Retinal pigment epithelial cell (primary cell): Measurements from ENCODE around the gene DNAH3.

ENCODE experiments used
- DNase-seq: peaks from one replicate; pipeline ENCODE4 v3.0.0-alpha.2; 2010; ENCODE audit warnings: low read depth
- H3K4me3 ChIP-seq: 2 replicates; pipeline ENCODE4 v1.5.1; 2011; ENCODE audit warnings: mild to moderate bottlenecking, low read length, control low read depth, moderate library complexity
- CTCF ChIP-seq: conservative IDR thresholded peaks from 2 replicates; pipeline ENCODE4 v1.5.1; 2011; ENCODE audit warnings: low read depth, low read length, control low read depth, inconsistent platforms

Gene DNAH3

GRCh38 chr16:21092951-21093350 is 57.7 kb downstream of the DNAH3 start:
- TF ChIP-seq CTCF, result no peak
- DNase-seq, result no peak
- H3K4me3 ChIP-seq, result no peak overlapping the region

GRCh38 chr16:21088646-21089538 is 61.8 kb downstream of the DNAH3 start:
- H3K4me3 ChIP-seq, result no peak overlapping the region
- DNase-seq, result no peak
- no peak for TF ChIP-seq CTCF

GRCh38 chr16:21088143-21088542 is 62.5 kb downstream of the DNAH3 start:
- H3K4me3 ChIP-seq, result no peak overlapping the region
- DNase-seq, result no peak
- TF ChIP-seq CTCF, result no peak

DNA sequence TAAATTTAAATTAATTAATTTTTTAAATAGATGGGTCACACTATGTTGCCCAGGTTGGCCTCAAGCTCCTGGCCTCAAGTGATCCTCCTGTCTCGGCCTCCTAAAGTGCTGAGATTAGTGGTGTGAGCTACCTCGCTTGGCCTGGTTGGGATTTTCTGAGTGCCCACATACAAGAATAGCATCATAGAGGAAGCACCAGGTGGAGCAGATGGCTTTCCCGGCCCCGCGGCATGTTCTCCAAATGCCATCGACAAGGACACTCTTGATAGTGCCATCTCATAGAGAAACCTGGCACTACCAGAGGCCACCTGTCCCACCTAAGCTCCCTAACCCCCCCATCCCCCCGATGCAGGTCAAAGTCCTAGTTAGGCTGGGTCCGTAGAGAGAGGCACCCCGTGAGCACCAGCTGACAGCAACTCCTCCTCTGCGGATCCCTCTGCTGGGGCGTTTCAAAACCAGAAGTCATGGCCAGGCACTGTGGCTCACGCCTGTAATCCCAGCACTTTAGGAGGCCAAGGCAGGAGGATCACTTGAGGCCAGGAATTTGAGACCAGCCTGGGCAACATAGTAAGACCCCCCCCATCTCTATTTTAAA is 65.9 kb downstream of the DNAH3 start:
- no peak overlapping the region for H3K4me3 ChIP-seq
- DNase-seq, result no peak
- TF ChIP-seq CTCF, result no peak

GRCh38 chr16:21083729-21084268 is 66.8 kb downstream of the DNAH3 start:
- H3K4me3 ChIP-seq, result no peak overlapping the region
- peak; percentile 78 for TF ChIP-seq CTCF
- no peak for DNase-seq

- DNase-seq, result no peak
- H3K4me3 ChIP-seq, result no peak overlapping the region
- TF ChIP-seq CTCF, result no peak
Observed at GRCh38 chr16:21081329-21081728, 69.3 kb downstream of the DNAH3 start.
